CD14-positive monocyte (primary cell): Measurements from ENCODE around the gene KIFC3. TPM values are rescaled to one million over a fixed set of nuclear protein-coding genes. Genes with fewer than 3 reads are reported as not detected.
"Not testable (repeated sequence)": the region's sequence is repeated elsewhere in the genome, so short reads cannot be mapped to it uniquely, and the experiment has no call there.

Experiments used
- DNase-seq, 3 donors: peaks; one replicate each; pipeline ENCODE4 v3.0.0-alpha.2; 2011 to 2022
- H2AFZ ChIP-seq: 2 replicates; pipeline ENCODE4 v1.6.0; 2012; ENCODE audit warnings: mild to moderate bottlenecking, low read depth, low read length, inconsistent platforms; ENCODE audit not compliant: insufficient read depth, poor library complexity, severe bottlenecking
- H3K27ac ChIP-seq, 2 donors: 1 replicate in 1 of 2; 2 replicates in 1 of 2; pipeline ENCODE4 v1.5.1; 2012 to 2013; ENCODE audit warnings: low read length in 2 of 2, control low read depth in 1 of 2, inconsistent platforms in 1 of 2, low read depth in 1 of 2, mild to moderate bottlenecking in 1 of 2
- H3K27me3 ChIP-seq, 2 donors: one replicate each; pipeline versions ENCODE4 v1.6.0 to v1.6.1; 2011 to 2013; ENCODE audit warnings: low read length in 2 of 2; ENCODE audit not compliant: control insufficient read depth in 2 of 2, insufficient read depth in 2 of 2
- H3K36me3 ChIP-seq, 2 donors: replicated peaks in 1 of 2; 1 replicate in 1 of 2; 2 replicates in 1 of 2; pipeline versions ENCODE4 v1.5.1 to v1.6.1; 2012 to 2013; ENCODE audit warnings: low read length in 2 of 2, control low read depth in 1 of 2, inconsistent platforms in 1 of 2, mild to moderate bottlenecking in 1 of 2; ENCODE audit not compliant: insufficient read depth in 2 of 2, control insufficient read depth in 1 of 2
- H3K4me1 ChIP-seq, 2 donors: 1 replicate in 1 of 2; 2 replicates in 1 of 2; pipeline versions ENCODE4 v1.5.1 to v1.6.1; 2012 to 2013; ENCODE audit warnings: low read length in 2 of 2, control low read depth in 1 of 2, inconsistent platforms in 1 of 2, mild to moderate bottlenecking in 1 of 2, moderate library complexity in 1 of 2; ENCODE audit not compliant: insufficient read depth in 2 of 2, control insufficient read depth in 1 of 2
- H3K4me2 ChIP-seq: replicated peaks from 2 replicates; pipeline ENCODE3; 2012; ENCODE audit warnings: low read length, moderate library complexity, mild to moderate bottlenecking; ENCODE audit not compliant: poor library complexity, severe bottlenecking; ENCODE audit errors: extremely low read depth
- H3K4me3 ChIP-seq, 3 experiments: fragments of 200-600 bp in 1 of 3; sonication (generic) in 1 of 3; replicated peaks in 1 of 3; 1 replicate in 2 of 3; 2 replicates in 1 of 3; pipeline ENCODE4 v1.5.1; 2011 to 2013; ENCODE audit warnings: low read length in 3 of 3, mild to moderate bottlenecking in 3 of 3, control low read depth in 2 of 3, low read depth in 2 of 3, inconsistent platforms in 1 of 3, moderate library complexity in 1 of 3
- H3K79me2 ChIP-seq: 2 replicates; pipeline ENCODE4 v1.6.0; 2012; ENCODE audit warnings: mild to moderate bottlenecking, control low read depth, inconsistent platforms, low read length, moderate library complexity; ENCODE audit not compliant: insufficient read depth
- H3K9ac ChIP-seq: 2 replicates; pipeline ENCODE4 v1.6.0; 2017; ENCODE audit warnings: low read length, mild to moderate bottlenecking; ENCODE audit not compliant: insufficient read depth, poor library complexity, severe bottlenecking
- H3K9me3 ChIP-seq, 2 donors: replicated peaks in 1 of 2; 1 replicate in 1 of 2; 2 replicates in 1 of 2; pipeline versions ENCODE4 v1.5.1 to v1.6.1; 2012 to 2013; ENCODE audit warnings: low read length in 2 of 2, control low read depth in 1 of 2; ENCODE audit not compliant: control insufficient read depth in 1 of 2, insufficient read depth in 1 of 2
- H4K20me1 ChIP-seq: 2 replicates; pipeline ENCODE4 v1.6.0; 2012; ENCODE audit warnings: mild to moderate bottlenecking, low read length, control low read depth, moderate library complexity; ENCODE audit not compliant: insufficient read depth
- H3K27ac Mint-ChIP-seq, 7 donors: one replicate each; pipeline ENCODE4 v1.8.0; 2020; ENCODE audit warnings: mild to moderate bottlenecking in 7 of 7, mixed read lengths in 7 of 7, moderate library complexity in 6 of 7, inconsistent platforms in 2 of 7
- H3K27me3 Mint-ChIP-seq, 3 donors: one replicate each; pipeline ENCODE4 v1.8.0; 2021 to 2022; ENCODE audit warnings: low read depth in 3 of 3, mild to moderate bottlenecking in 3 of 3, mixed read lengths in 3 of 3, moderate library complexity in 3 of 3, inconsistent platforms in 1 of 3
- H3K36me3 Mint-ChIP-seq, 2 donors: one replicate each; pipeline ENCODE4 v1.8.0; 2020; ENCODE audit warnings: mixed read lengths in 2 of 2, inconsistent platforms in 1 of 2, mild to moderate bottlenecking in 1 of 2
- H3K4me1 Mint-ChIP-seq: one replicate; pipeline ENCODE4 v1.8.0; 2020; ENCODE audit warnings: mild to moderate bottlenecking, mixed read lengths
- H3K4me3 Mint-ChIP-seq, 2 donors: one replicate each; pipeline ENCODE4 v1.8.0; 2020; ENCODE audit warnings: mild to moderate bottlenecking in 2 of 2, mixed read lengths in 2 of 2, moderate library complexity in 1 of 2
- H3K9me3 Mint-ChIP-seq, 7 donors: one replicate each; pipeline ENCODE4 v1.8.0; 2020 to 2022; ENCODE audit warnings: mixed read lengths in 7 of 7, mild to moderate bottlenecking in 6 of 7, moderate library complexity in 6 of 7, inconsistent platforms in 2 of 7
- WGBS: methylation state at CpG from one replicate; pipeline ENCODE4 v1.1.5; 2013; ENCODE audit warnings: missing lambda C conversion rate; ENCODE audit not compliant: insufficient coverage; 5-methylcytosine and 5-hydroxymethylcytosine counted together
- intact Hi-C, 2 donors: fragments of 100-400 bp; cut with micrococcal nuclease; formaldehyde crosslinking; loops; one replicate each; pipeline versions ENCODE4 v1.15.0 to v1.15.1; 2023
- polyA plus RNA-seq, 3 donors: library from polyadenylated mRNA; depleted of rRNA in 1 of 3; unstranded in 2 of 3; stranded (reverse) in 1 of 3; fragments of 300-500 nt in 2 of 3; fragments of >200 nt in 1 of 3; fragmentation: Illumina TruSeq in 2 of 3; gene quantifications; 1 replicate in 2 of 3; 2 replicates in 1 of 3; pipeline ENCODE4 v1.2.3, GENCODE V29; 2012 to 2021
- TF ChIP-seq, protein P1 (sequence below): fragments of 200-600 bp; IDR thresholded peaks from one replicate; pipeline ENCODE4 v1.8.0; 2022; ENCODE audit warnings: antibody characterized with exemption, mild to moderate bottlenecking

The KIFC3 gene
- polyA plus RNA-seq, 3 donors = 0.24 to 1.7 TPM; not detected in 1

- peaks cover 0 to 2% (median 0%) of the 10 kb centered on the region in 7 donors for H3K9me3 Mint-ChIP-seq
- Histone ChIP-seq H2AFZ (no peak overlapping the region), H3K4me2 (no peak overlapping the region), H3K9ac (no peak overlapping the region), H3K27ac (no peak overlapping the region), H3K4me1 (peaks cover 21 to 32% of the 10 kb centered on the region in 2 donors), H3K79me2 (no peaks in the 10 kb centered on the region), H3K4me3 (no peak overlapping the region), H3K9me3 (no peaks in the 10 kb centered on the region), H4K20me1 (no peaks in the 10 kb centered on the region), H3K27me3 (no peaks in the 10 kb centered on the region), H3K36me3 (no peaks in the 10 kb centered on the region)
- peak overlapping the region in 1 of 7 donors; percentile 75 for H3K27ac Mint-ChIP-seq
- no peaks in the 10 kb centered on the region for H3K36me3 Mint-ChIP-seq
- TF ChIP-seq, protein P1, sequence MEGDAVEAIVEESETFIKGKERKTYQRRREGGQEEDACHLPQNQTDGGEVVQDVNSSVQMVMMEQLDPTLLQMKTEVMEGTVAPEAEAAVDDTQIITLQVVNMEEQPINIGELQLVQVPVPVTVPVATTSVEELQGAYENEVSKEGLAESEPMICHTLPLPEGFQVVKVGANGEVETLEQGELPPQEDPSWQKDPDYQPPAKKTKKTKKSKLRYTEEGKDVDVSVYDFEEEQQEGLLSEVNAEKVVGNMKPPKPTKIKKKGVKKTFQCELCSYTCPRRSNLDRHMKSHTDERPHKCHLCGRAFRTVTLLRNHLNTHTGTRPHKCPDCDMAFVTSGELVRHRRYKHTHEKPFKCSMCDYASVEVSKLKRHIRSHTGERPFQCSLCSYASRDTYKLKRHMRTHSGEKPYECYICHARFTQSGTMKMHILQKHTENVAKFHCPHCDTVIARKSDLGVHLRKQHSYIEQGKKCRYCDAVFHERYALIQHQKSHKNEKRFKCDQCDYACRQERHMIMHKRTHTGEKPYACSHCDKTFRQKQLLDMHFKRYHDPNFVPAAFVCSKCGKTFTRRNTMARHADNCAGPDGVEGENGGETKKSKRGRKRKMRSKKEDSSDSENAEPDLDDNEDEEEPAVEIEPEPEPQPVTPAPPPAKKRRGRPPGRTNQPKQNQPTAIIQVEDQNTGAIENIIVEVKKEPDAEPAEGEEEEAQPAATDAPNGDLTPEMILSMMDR = no peak
- H3K27me3 Mint-ChIP-seq = peaks cover 11 to 36% (median 35%) of the 10 kb centered on the region in 3 donors
- H3K4me1 Mint-ChIP-seq = peaks cover 33% of the 10 kb centered on the region
- H3K4me3 Mint-ChIP-seq = no peak overlapping the region
- intact Hi-C loops = no loop called here
- 90% methylated on average over 7 of the region's 8 CpGs for WGBS
- no peak for DNase-seq
Measured at GRCh38 chr16:57813466-57813865, 11.2 kb upstream of the KIFC3 start.

- intact Hi-C loops = loop anchor here in 1 of 2 donors (2.0 kb wide), 1 partner anchor 83 kb away; no protein-coding TSS in a partner anchor
- H4K20me1 ChIP-seq, H3K27ac ChIP-seq, H3K4me2 ChIP-seq, H2AFZ ChIP-seq, H3K9ac ChIP-seq, H3K36me3 Mint-ChIP-seq, H3K4me3 Mint-ChIP-seq, H3K79me2 ChIP-seq, H3K36me3 ChIP-seq, H3K4me3 ChIP-seq, DNase-seq, H3K9me3 Mint-ChIP-seq, H3K9me3 ChIP-seq, H3K27me3 ChIP-seq: not testable (repeated sequence)
- Mint-ChIP-seq H3K4me1 (peaks cover 38% of the 10 kb centered on the region), H3K27ac (peak overlapping the region in 6 of 7 donors; percentile 2 to 93 (median 70)), H3K27me3 (peaks cover 16 to 36% (median 33%) of the 10 kb centered on the region in 3 donors)
- peaks cover 26 to 38% of the 10 kb centered on the region in 2 donors for H3K4me1 ChIP-seq
- WGBS = 40% methylated on average over 2 of the region's 8 CpGs
Measured at GRCh38 chr16:57811340-57811739, 9.0 kb upstream of the KIFC3 start.
